ENCODE measurements around the gene MICAL3.
"Not testable (repeated sequence)": the region's sequence is repeated elsewhere in the genome, so short reads cannot be mapped to it uniquely, and the experiment has no call there.

MICAL3 gene

GRCh38 chr22:18059991-18060390 lies 35.6 kb upstream of the MICAL3 start:
- no peak for DNase-seq

DNA sequence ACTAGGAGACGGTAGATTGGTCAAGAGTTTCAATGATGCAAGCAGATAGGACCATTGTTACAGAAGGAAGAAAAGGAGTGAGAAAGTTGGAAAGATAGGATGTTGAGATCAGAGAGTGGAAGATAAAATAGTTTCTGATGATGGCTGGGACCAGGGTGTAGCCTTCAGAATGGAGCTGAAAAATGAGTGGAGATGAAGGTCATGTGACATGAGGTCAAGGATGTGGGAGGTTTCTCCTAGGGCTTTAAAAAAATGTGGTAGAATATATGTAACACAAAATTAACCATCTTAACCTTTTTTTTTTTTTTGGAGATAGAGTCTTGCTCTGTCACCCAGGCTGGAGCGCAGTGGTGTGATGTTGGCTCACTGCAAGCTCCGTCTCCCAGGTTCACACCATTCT lies 35.1 kb upstream of the MICAL3 start:
- no peak for DNase-seq

- DNase-seq = no peak
Observed at GRCh38 chr22:18059094-18059417, 34.7 kb upstream of the MICAL3 start.

DNA sequence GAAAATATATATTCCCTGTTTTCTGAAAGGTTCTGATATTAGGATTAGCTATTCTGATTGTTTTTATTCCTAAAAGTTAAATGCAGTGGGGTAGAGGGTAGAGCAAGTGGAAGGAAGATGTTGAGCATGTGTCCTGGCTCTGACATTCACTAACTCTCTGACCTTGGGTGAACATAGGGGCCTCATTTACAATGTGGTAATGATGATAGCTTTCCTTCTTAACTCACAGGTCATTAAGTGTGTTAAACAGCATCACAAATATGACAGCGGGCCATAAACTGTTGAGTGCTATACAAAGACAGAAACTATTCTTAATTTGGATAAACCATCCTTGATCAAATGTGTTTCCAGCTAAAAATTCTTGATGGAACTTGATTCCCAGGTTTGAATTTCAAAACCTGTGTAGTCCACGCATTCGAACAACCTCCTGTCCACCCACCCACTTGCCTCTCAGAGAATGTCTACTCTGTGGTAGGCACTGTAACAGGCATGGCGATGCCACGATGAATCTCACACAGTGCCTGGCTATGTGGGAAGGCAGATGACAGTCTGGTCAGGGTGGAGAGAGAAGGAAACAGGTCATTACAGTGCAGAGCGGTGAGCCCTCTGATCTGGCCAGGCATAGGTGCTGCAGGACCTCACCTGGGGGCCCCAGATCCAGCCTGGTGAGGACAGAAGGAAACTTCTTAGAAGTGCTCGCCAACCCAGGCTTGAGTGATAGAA lies 34.2 kb upstream of the MICAL3 start:
- DNase-seq = no peak

GRCh38 chr22:18057568-18058209 lies 33.3 kb upstream of the MICAL3 start:
- DNase-seq = peak; percentile 81

DNA sequence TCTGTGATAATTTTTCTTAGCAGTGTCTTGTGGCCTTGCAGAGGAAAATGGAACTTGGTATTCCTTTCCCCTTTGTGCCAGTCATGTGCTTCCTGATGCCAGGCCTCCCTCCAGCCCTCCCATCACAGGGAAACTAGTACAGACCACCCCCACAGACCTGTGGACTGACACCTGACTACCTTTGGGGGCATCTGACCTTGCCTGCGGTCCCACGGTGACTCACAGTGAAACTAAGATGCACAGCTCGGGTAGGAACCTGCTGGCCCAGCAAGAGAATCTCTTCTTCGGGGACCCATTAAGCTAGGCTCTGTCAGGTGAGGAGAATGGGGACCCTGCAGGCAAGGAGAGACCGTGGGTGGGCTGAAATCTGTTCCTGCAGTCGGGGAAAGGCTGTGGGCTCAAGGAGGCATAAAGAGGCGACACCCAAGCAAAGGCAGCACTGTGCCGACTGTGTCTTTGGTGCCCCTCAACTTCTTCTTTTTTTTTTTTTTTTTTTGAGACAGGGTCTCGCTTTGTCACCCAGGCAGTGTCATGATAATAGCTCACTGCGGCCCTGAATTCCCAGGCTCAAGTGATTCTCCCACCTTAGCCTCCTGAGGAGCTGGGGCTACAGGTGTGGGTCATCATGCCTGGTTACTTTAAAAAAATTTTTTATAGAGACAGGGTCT lies 32.6 kb upstream of the MICAL3 start:
- DNase-seq = peak; percentile 57

DNA sequence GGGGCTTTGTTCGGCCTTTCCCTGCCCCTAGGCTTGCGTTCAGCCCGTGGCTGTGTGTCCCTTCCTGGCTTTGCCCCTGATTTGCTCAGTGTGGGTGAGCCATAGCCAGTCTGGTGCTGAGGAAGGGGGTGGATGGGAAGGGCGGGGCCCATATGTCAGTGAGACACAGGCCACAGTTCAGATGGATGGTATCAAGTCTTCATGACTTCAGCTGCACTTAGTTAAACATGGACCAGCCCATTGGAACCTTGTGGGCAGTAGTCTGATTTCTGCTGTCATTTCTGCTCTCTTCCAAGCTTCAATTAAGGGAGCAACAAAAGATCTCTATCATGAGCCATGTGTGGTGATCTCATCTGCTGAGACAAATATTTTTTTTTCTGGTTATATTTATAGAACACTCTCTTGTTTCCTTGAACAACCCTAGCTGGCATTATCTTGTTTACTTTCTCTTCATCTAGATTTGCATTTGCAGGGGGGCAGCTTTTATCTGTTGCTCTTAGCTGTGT lies 31.9 kb upstream of the MICAL3 start:
- no peak for DNase-seq

DNA sequence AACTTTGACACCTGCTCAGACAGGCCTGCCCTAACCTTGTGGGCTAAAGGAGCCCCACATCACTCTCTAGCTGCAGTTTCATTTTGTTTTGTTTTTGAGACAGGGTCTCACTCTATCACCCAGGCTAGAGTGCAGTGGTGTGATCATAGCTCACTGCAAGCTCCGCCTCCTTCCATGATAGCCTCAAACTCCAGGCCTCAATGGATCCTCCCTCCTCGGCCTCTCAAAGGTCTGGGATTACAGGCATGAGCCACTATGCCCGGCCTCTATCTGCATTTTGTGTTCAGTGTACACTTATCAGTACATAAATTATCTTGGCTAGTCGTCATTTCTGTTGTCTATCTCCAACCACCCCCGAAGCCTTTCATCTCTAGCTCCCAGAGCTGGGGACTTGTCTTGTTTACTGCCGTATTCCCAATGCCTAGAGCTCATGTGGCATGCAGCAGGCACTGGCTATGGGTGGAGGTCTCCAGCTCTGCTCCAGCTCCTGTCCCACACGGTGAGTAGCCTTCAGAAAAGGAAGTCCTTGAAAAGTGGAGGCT lies 31.3 kb upstream of the MICAL3 start:
- DNase-seq = no peak

DNA sequence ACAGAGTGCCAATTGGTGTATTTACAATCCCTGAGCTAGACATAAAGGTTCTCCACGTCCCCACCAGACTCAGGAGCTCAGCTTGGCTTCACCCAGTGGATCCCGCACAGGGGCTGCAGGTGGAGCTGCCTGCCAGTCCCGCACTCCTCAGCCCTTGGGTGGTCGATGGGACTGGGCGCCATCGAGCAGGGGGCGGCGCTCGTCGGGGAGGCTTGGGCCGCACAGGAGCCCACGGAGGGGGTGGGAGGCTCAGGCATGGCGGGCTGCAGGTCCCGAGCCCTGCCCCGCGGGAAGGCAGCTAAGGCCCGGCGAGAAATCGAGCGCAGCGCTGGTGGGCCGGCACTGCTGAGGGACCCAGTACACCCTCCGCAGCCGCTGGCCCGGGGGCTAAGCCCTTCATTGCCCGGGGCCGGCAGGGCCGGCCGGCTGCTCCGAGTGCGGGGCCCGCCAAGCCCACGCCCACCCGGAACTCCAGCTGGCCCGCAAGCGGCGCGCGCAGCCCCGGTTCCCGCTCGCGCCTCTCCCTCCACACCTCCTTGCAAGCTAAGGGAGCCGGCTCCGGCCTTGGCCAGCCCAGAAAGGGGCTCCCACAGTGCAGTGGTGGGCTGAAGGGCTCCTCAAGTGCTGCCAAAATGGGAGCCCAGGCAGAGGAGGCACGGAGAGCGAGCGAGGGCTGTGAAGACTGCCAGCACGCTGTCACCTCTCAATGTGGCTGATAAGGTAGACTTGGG lies 29.0 kb upstream of the MICAL3 start:
- DNase-seq = not testable (repeated sequence)

- DNase-seq = not testable (repeated sequence)
Observed at GRCh38 chr22:18051113-18051512, 26.8 kb upstream of the MICAL3 start.

DNA sequence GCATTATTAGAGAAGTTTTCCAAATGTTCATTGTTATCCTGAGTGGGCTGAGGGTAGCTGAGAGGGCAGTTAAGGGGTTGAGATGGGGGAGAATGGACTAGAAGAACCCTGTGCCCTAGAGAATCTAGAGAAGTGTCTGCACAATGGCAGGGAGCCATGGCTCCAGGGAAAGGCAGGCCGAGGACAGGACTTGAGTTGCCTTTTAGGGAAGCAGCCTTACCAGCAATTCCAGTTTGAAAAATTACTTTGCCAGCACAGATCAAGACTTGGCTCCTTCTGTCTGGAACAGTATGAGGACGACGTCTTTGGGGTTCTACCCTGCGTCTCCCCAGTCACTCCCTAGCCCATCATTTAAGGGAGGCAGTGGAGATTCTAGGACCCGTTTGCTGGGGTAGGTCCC lies 25.7 kb upstream of the MICAL3 start:
- no peak for DNase-seq

GRCh38 chr22:18048441-18048898 lies 24.1 kb upstream of the MICAL3 start:
- no peak for DNase-seq

DNA sequence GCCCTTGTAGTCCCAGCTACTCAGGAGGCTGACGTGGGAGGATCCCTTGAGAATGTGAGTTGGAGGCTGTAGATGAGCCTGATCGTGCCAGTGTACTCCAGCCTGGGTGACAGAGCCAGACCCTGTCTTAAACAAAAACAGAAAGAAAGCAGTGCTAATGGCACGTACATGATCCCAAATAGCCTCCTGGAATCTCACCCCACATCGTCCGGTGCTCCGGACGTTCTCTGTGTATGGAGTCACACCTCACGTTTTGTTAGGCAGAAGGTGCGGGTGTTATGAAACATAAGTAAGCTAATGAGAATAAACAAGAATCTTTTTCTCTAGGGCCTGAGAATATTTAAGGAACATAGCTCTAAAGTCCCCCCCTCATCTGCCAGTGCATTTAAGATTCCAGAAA lies 23.7 kb upstream of the MICAL3 start:
- DNase-seq = no peak

DNA sequence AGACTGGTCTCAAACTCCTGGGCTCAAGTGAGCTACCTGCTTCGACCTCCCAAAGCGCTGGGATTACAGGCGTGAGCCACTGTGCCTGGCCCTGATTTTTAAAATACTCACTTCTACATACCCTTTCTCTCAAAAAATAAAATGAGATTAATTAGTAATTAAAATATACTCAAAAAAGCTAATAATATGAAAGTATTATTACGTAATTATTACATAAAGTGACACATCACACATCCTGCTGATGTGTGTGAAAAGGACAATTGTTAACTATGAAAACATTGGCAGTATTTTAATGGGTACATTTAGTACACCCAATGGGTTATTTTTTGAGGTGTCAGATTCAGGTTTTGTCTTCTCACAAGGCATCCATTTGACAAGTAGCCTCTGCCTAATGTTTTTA lies 21.4 kb upstream of the MICAL3 start:
- DNase-seq = no peak

GRCh38 chr22:18044548-18045271 lies 20.3 kb upstream of the MICAL3 start:
- DNase-seq = no peak

- DNase-seq = no peak
Observed at GRCh38 chr22:18042685-18043084, 18.3 kb upstream of the MICAL3 start.

DNA sequence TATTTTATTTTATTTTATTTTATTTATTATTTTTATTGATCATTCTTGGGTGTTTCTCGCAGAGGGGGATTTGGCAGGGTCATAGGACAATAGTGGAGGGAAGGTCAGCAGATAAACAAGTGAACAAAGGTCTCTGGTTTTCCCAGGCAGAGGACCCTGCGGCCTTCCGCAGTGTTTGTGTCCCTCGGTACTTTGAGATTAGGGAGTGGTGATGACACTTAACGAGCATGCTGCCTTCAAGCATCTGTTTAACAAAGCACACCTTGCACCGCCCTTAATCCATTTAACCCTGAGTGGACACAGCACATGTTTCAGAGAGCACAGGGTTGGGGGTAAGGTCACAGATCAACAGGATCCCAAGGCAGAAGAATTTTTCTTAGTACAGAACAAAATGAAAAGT lies 16.5 kb upstream of the MICAL3 start:
- not testable (repeated sequence) for DNase-seq

- DNase-seq = no peak
Observed at GRCh38 chr22:18035751-18036150, 11.4 kb upstream of the MICAL3 start.

DNA sequence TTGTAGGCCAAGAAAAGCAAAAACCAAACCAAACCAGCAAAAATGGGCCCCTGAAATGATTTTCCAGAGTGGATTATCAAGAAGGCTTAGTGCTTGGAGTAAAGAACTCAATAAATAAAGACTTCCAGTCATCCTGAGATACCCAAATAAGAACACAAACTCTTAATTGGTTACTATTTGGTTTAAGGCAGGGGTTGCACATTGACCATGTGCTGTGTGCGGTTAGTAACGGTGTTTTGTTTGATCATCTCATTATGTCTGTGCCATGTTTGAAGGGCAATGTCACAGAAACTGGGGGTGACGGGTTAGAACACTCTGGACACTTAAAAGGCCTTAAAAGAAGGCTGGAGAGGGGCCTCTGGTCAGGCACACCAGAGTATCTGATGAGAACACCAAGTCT lies 9.7 kb upstream of the MICAL3 start:
- no peak for DNase-seq

DNA sequence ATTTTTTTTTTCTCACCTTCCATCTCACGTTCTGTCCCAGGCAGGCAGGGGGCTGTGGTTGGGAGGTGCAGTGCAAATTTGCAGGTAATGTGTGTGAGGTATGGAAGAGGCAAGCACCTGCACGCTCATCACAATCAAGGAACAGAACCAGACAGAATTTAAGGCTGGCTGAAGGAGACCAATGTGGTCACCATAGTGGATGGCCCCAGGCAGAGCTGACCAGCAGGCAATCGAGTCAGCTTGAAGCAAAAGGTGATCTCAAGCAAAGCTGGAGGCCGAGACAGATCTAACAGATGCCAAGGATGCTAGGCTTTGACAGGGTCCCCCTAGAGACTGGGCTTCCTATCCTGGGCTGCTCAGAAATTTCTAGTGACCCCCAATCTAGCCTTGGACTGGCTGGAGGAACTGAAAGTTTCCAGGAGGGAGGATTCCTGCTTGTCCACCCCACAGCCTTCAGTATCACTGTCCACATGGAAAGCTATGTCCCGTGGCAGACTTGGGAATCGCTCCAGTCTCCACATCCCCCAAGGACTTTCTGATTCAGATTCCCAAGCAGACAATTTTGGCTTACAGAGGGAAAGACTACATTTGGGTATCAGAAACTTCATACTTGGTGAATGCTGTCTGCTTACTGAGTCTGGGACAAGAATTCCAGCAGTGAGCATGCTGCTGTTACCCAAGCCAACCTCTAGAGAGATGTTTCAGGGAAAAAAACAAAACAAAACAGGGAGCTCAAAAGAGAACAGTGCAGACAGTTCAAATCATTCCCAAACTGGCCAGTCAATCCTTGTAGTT lies 9.0 kb upstream of the MICAL3 start:
- DNase-seq = no peak

DNA sequence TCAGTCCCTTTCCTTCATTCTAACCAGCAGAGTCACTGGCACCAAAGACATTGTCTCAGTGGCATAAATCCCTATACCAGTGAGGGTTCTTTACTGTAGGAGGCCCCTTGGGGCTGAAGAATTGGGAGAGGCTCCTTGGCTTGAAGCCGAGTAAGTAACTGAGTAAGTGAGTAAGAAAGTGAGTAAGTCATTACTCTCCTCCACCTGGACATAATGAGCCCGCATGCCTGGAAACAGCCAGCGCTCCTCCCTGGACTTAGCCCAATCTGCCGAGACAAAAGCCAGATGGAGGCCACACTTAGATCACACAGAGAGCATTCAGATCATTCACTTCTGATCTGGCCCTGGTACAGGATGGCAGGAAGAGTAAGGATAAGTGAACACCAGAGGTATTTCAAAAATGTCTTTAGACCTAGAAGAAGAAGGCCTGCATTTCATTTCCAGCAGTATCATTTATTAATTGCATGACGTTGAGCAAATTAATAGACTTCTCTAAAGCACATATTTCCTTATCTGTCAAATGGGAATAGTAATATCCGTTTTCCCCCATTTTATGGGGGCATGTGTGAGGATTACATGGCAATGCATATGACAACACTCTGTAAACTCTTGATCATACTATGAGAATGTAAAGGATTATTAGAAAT lies 8.2 kb upstream of the MICAL3 start:
- no peak for DNase-seq
